Measurements from ENCODE around the gene MTMR3. TPM values are rescaled to one million over a fixed set of nuclear protein-coding genes. Genes with fewer than 3 reads are reported as not detected.

Gene MTMR3
- total RNA-seq, 1 donor from 2014 or later, result 35.4 TPM

DNA sequence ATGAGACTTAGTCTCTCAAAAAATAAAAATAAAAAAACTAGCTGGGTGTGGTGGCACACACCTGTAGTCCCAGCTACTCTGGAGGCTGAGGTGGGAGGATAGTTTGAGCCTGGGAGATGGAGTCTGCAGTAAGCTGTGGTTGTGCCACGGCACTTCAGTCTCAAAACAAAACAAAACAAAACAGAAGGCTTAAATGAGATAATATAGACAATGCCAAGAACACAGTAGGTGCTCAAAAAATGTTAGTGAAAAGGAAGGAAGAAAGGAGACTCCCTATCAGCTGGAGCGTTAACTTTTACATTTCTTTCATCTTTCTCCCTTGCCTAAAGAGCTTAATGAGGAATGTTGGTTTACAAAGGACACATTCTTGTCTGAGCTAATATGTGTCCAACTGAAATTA is 40.8 kb upstream of the MTMR3 start:
- Histone ChIP-seq H3K27ac (no peak overlapping the region), H3K9ac (no peak overlapping the region), H4K20me1 (ENCODE audit: low read depth) (no peaks in the 10 kb centered on the region), H3K36me3 (no peaks in the 10 kb centered on the region), H3K27me3 (no peaks in the 10 kb centered on the region), H3K4me3 (no peak overlapping the region), H3K9me3 (ENCODE audit: low read depth) (no peaks in the 10 kb centered on the region), H3F3A (ENCODE audit: low read depth) (no peaks in the 10 kb centered on the region), H2AFZ (replicated peaks) (no peak overlapping the region), H3K79me2 (ENCODE audit: low read depth) (peaks cover 7% of the 10 kb centered on the region), H3K4me1 (peaks cover 5% of the 10 kb centered on the region), H3K4me2 (no peak overlapping the region)
- no peak overlapping the region for H3K27ac Mint-ChIP-seq
- H3K4me3 Mint-ChIP-seq, result no peak overlapping the region
- peaks cover 9% of the 10 kb centered on the region for H3K27me3 Mint-ChIP-seq (ENCODE audit: insufficient read depth, low read depth)
- no peak for DNase-seq (ENCODE audit: low spot score)
- H3K4me1 Mint-ChIP-seq, result peaks cover 12% of the 10 kb centered on the region
- TF ChIP-seq, protein P1, sequence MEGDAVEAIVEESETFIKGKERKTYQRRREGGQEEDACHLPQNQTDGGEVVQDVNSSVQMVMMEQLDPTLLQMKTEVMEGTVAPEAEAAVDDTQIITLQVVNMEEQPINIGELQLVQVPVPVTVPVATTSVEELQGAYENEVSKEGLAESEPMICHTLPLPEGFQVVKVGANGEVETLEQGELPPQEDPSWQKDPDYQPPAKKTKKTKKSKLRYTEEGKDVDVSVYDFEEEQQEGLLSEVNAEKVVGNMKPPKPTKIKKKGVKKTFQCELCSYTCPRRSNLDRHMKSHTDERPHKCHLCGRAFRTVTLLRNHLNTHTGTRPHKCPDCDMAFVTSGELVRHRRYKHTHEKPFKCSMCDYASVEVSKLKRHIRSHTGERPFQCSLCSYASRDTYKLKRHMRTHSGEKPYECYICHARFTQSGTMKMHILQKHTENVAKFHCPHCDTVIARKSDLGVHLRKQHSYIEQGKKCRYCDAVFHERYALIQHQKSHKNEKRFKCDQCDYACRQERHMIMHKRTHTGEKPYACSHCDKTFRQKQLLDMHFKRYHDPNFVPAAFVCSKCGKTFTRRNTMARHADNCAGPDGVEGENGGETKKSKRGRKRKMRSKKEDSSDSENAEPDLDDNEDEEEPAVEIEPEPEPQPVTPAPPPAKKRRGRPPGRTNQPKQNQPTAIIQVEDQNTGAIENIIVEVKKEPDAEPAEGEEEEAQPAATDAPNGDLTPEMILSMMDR (IDR thresholded peaks at IDR 0.05), result no peak
- TF ChIP-seq EZH2 (IDR thresholded peaks at IDR 0.05), result no peak
- H3K9me3 Mint-ChIP-seq, result no peaks in the 10 kb centered on the region
- no peaks in the 10 kb centered on the region for H3K36me3 Mint-ChIP-seq

DNA sequence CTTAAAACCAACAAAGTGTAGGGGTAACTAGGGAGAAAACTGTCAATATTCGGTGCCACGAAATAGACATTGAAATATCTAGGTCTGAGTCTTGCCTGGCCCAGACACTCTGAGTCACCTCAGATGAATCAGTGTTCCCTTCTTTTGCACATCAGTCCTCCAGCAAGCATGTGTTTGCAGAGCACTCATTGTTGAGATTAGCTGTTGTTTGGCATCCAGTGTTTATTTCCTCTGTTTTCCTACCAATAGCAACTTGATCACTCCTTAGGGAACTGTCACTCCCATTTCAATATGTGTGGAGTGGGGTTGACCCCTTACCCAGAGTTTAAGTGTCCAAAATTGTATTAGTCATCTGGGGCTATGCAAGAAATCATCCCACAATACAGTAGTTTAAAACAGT is 40.2 kb upstream of the MTMR3 start:
- H3K4me2 ChIP-seq, result no peak overlapping the region
- no peak overlapping the region for H2AFZ ChIP-seq (replicated peaks)

DNA sequence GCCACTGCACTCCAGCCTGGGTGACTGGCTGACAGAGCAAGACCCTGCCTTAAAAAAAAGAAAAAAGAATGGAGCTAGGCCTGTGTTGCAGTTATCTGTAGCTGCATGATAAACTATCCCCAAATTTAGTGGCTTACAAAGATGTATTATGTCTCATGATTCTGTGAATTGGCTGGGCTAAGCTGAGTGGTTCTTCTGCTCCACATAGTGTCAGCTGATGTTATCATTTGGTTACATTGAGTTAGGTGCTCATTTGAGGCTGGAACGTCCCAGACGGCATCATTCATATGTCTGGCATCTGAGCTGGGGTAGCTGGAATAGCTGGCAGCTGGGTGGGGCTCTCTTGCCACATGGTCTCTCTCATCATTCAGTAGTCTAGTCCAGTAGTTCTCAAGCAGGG is 36.7 kb upstream of the MTMR3 start:
- Mint-ChIP-seq H3K36me3 (no peaks in the 10 kb centered on the region), H3K4me1 (no peaks in the 10 kb centered on the region), H3K27ac (no peak overlapping the region), H3K4me3 (no peak overlapping the region), H3K27me3 (ENCODE audit: insufficient read depth, low read depth) (peaks cover 5% of the 10 kb centered on the region), H3K9me3 (no peaks in the 10 kb centered on the region)
- Histone ChIP-seq H3K4me2 (no peak overlapping the region), H3K4me3 (no peak overlapping the region), H4K20me1 (ENCODE audit: low read depth) (no peaks in the 10 kb centered on the region), H3K9me3 (ENCODE audit: low read depth) (no peaks in the 10 kb centered on the region), H3K9ac (no peak overlapping the region), H3K27me3 (no peaks in the 10 kb centered on the region), H3K36me3 (no peaks in the 10 kb centered on the region), H3F3A (ENCODE audit: low read depth) (no peaks in the 10 kb centered on the region), H3K79me2 (ENCODE audit: low read depth) (no peaks in the 10 kb centered on the region), H2AFZ (replicated peaks) (no peak overlapping the region), H3K4me1 (no peaks in the 10 kb centered on the region), H3K27ac (no peak overlapping the region)
- DNase-seq (ENCODE audit: low spot score), result no peak
- TF ChIP-seq EZH2 (IDR thresholded peaks at IDR 0.05), result no peak
- TF ChIP-seq EZH2phosphoT487 (IDR thresholded peaks at IDR 0.05), result no peak
- TF ChIP-seq, protein P1 (IDR thresholded peaks at IDR 0.05), result no peak

More for the DNA sequence above, 40.2 kb upstream of the MTMR3 start:
- H3K36me3 ChIP-seq, result no peaks in the 10 kb centered on the region
- TF ChIP-seq EZH2 (IDR thresholded peaks at IDR 0.05), result no peak
- TF ChIP-seq EZH2phosphoT487 (IDR thresholded peaks at IDR 0.05), result no peak
- TF ChIP-seq, protein P1 (IDR thresholded peaks at IDR 0.05), result no peak
- DNase-seq (ENCODE audit: low spot score), result no peak
- H3K4me3 ChIP-seq, result no peak overlapping the region
- Mint-ChIP-seq H3K27ac (no peak overlapping the region), H3K9me3 (no peaks in the 10 kb centered on the region), H3K4me3 (no peak overlapping the region), H3K27me3 (ENCODE audit: insufficient read depth, low read depth) (peaks cover 9% of the 10 kb centered on the region), H3K4me1 (peaks cover 6% of the 10 kb centered on the region), H3K36me3 (no peaks in the 10 kb centered on the region)
- peaks cover 1% of the 10 kb centered on the region for H3K79me2 ChIP-seq (ENCODE audit: low read depth)
- H3K27me3 ChIP-seq, result no peaks in the 10 kb centered on the region
- no peaks in the 10 kb centered on the region for H3F3A ChIP-seq (ENCODE audit: low read depth)
- H3K27ac ChIP-seq, result no peak overlapping the region
- no peaks in the 10 kb centered on the region for H3K9me3 ChIP-seq (ENCODE audit: low read depth)
- H4K20me1 ChIP-seq (ENCODE audit: low read depth), result no peaks in the 10 kb centered on the region
- H3K4me1 ChIP-seq, result no peaks in the 10 kb centered on the region
- no peak overlapping the region for H3K9ac ChIP-seq

Measured in neural progenitor cell (in vitro differentiated cells).